HepG2 (cell line): ENCODE results near the gene HEMK1. TPM values are rescaled to one million over a fixed set of nuclear protein-coding genes. Genes with fewer than 3 reads are reported as not detected.
A peak's percentile ranks its signal among the peaks of the same experiment; 100 is the strongest.

Source experiments
- ATF2 ChIP-seq: sonication (generic); formaldehyde crosslinking; IDR thresholded peaks from 2 replicates; pipeline ENCODE4 v1.4.0; 2020; ENCODE audit warnings: missing genetic modification reagents
- BCL6 ChIP-seq: IDR thresholded peaks from 2 replicates; pipeline ENCODE4 v1.6.1; 2016; ENCODE audit warnings: missing genetic modification reagents, missing compliant biosample characterization
- CBX5 ChIP-seq: sonication (generic); formaldehyde crosslinking; IDR thresholded peaks from 2 replicates; pipeline ENCODE4 v1.4.0; 2020; ENCODE audit warnings: missing genetic modification reagents, borderline replicate concordance
- CEBPG ChIP-seq: IDR thresholded peaks from 2 replicates; pipeline ENCODE4 v1.6.1; 2016
- DNMT3B ChIP-seq: conservative IDR thresholded peaks from 2 replicates; pipeline ENCODE4 v1.6.1; 2016; ENCODE audit warnings: missing biosample characterization, control low read depth
- ELF4 ChIP-seq: sonication (generic); formaldehyde crosslinking; IDR thresholded peaks from 2 replicates; pipeline ENCODE4 v1.5.0; 2020; ENCODE audit warnings: missing genetic modification reagents, mild to moderate bottlenecking, moderate library complexity, borderline replicate concordance
- ESRRA ChIP-seq: sonication (generic); formaldehyde crosslinking; IDR thresholded peaks from 2 replicates; pipeline ENCODE4 v1.5.1; 2020; ENCODE audit warnings: mild to moderate bottlenecking, low read depth, missing genetic modification reagents
- HMG20B ChIP-seq: conservative IDR thresholded peaks from 2 replicates; pipeline ENCODE4 v1.6.1; 2016; ENCODE audit warnings: missing genetic modification reagents, missing compliant biosample characterization
- HOXA5 ChIP-seq: sonication (generic); formaldehyde crosslinking; IDR thresholded peaks from 2 replicates; pipeline ENCODE4 v1.4.0; 2020; ENCODE audit warnings: missing genetic modification reagents
- IRX3 ChIP-seq: sonication (generic); formaldehyde crosslinking; IDR thresholded peaks from 2 replicates; pipeline ENCODE4 v1.8.1; 2023; ENCODE audit warnings: mild to moderate bottlenecking, low read depth, missing genetic modification reagents, borderline replicate concordance
- MIER3 ChIP-seq: IDR thresholded peaks from 2 replicates; pipeline ENCODE4 v1.6.1; 2016; ENCODE audit warnings: missing compliant biosample characterization, borderline replicate concordance
- MNT ChIP-seq: fragments of 450-650 bp; IDR thresholded peaks from 2 replicates; pipeline ENCODE4 v1.6.1; 2016
- POGZ ChIP-seq: sonication (generic); formaldehyde crosslinking; IDR thresholded peaks from 2 replicates; pipeline ENCODE4 v1.4.0; 2020; ENCODE audit warnings: mild to moderate bottlenecking, missing genetic modification reagents
- RARA ChIP-seq: IDR thresholded peaks from 2 replicates; pipeline ENCODE4 v1.6.1; 2016; ENCODE audit warnings: missing genetic modification reagents, missing compliant biosample characterization
- SETDB1 ChIP-seq: sonication (generic); formaldehyde crosslinking; IDR thresholded peaks from 2 replicates; pipeline ENCODE4 v1.5.1; 2020; ENCODE audit warnings: missing genetic modification reagents, mild to moderate bottlenecking, borderline replicate concordance
- SIX4 ChIP-seq: sonication (generic); formaldehyde crosslinking; IDR thresholded peaks from 2 replicates; pipeline ENCODE4 v1.4.0; 2020; ENCODE audit warnings: missing genetic modification reagents
- SP2 ChIP-seq: sonication (generic); formaldehyde crosslinking; IDR thresholded peaks from 2 replicates; pipeline ENCODE4 v1.5.1; 2020; ENCODE audit warnings: mild to moderate bottlenecking, missing genetic modification reagents
- SPEN ChIP-seq: sonication (generic); formaldehyde crosslinking; IDR thresholded peaks from 2 replicates; pipeline ENCODE4 v1.5.1; 2020; ENCODE audit warnings: low read depth, mild to moderate bottlenecking, missing genetic modification reagents
- ZBTB21 ChIP-seq: sonication (generic); formaldehyde crosslinking; IDR thresholded peaks from 2 replicates; pipeline ENCODE4 v1.4.0; 2020; ENCODE audit warnings: missing genetic modification reagents
- ZKSCAN8 ChIP-seq: IDR thresholded peaks from 2 replicates; pipeline ENCODE4 v1.6.1; 2016; ENCODE audit warnings: borderline replicate concordance, missing genetic modification reagents, missing compliant biosample characterization
- ZNF205 ChIP-seq: IDR thresholded peaks from 2 replicates; pipeline ENCODE4 v1.6.1; 2018; ENCODE audit warnings: missing biosample characterization, missing genetic modification reagents
- ZNF350 ChIP-seq: sonication (generic); formaldehyde crosslinking; IDR thresholded peaks from 2 replicates; pipeline ENCODE4 v1.4.0; 2020; ENCODE audit warnings: mild to moderate bottlenecking, low read depth, missing genetic modification reagents, borderline replicate concordance
- polyA plus RNA-seq, 8 experiments: library from polyadenylated mRNA; depleted of rRNA in 3 of 8; stranded (reverse) in 7 of 8; unstranded in 1 of 8; fragments of >200 nt; fragmentation: Illumina TruSeq in 4 of 8; extraction: Trizol in 4 of 8; gene quantifications; 2 replicates each; pipeline versions ENCODE4 v1.2.1 to v1.2.3, GENCODE V29; 2011 to 2016; ENCODE audit warnings: low read depth in 4 of 8, missing spikeins in 1 of 8, mixed read lengths in 1 of 8; ENCODE audit not compliant: insufficient read depth in 1 of 8
- total RNA-seq, 5 experiments: library from RNA; depleted of rRNA; stranded (reverse); fragments of >200 nt; fragmentation: Illumina TruSeq; extraction: Trizol; gene quantifications; 2 replicates each; pipeline ENCODE4 v1.2.3, GENCODE V29; 2016; ENCODE audit warnings: low read depth in 1 of 5
- TF ChIP-seq, protein P1 (sequence below): IDR thresholded peaks from 2 replicates; pipeline ENCODE4 v1.6.1; 2016; ENCODE audit warnings: low read depth, missing genetic modification reagents, missing compliant biosample characterization

HEMK1 gene
- total and polyA plus RNA-seq, 2 of the 13 experiments (the other 11 are each of a cell fraction or from before 2014, with no cell fraction given), result 9.8 to 12.6 TPM

- TF ChIP-seq ZNF350 (CRISPR knock-in tag), result peak; percentile 82
- TF ChIP-seq BCL6 (CRISPR knock-in tag), result peak; percentile 100
- TF ChIP-seq SETDB1, result no peak
- no peak for TF ChIP-seq POGZ (CRISPR knock-in tag)
- TF ChIP-seq ZKSCAN8 (CRISPR knock-in tag), result peak; percentile 77; the same call in 1 of the 2 replicates
- TF ChIP-seq DNMT3B (CRISPR knock-in tag), result no peak
- TF ChIP-seq RARA (CRISPR knock-in tag), result peak; percentile 94
- TF ChIP-seq IRX3 (CRISPR knock-in tag), result 0 out of 2 replicates have a peak, but pooled peaks have one; percentile 31
- TF ChIP-seq MNT, result no peak
- TF ChIP-seq ATF2 (CRISPR knock-in tag), result peak; percentile 79
- TF ChIP-seq ZBTB21 (CRISPR knock-in tag), result peak; percentile 15; the same call in 1 of the 2 replicates
- peak; percentile 97 for TF ChIP-seq ESRRA (CRISPR knock-in tag)
- TF ChIP-seq ZNF205 (CRISPR knock-in tag), result peak; percentile 63; the same call in 1 of the 2 replicates
- TF ChIP-seq CBX5, result peak; percentile 74; the same call in 1 of the 2 replicates
- TF ChIP-seq SIX4, result peak; percentile 72
- TF ChIP-seq HOXA5, result peak; percentile 40; the same call in 1 of the 2 replicates
- TF ChIP-seq HMG20B (CRISPR knock-in tag), result peak; percentile 70
- peak; percentile 91 for TF ChIP-seq CEBPG (CRISPR knock-in tag)
- 0 out of 2 replicates have a peak, but pooled peaks have one; percentile 39 for TF ChIP-seq ELF4 (CRISPR knock-in tag)
- TF ChIP-seq MIER3 (CRISPR knock-in tag), result peak; percentile 78; the same call in 1 of the 2 replicates
- 0 out of 2 replicates have a peak, but pooled peaks have one; percentile 19 for TF ChIP-seq SP2 (CRISPR knock-in tag)
- peak; percentile 72 for TF ChIP-seq SPEN (CRISPR knock-in tag)
- TF ChIP-seq, protein P1, sequence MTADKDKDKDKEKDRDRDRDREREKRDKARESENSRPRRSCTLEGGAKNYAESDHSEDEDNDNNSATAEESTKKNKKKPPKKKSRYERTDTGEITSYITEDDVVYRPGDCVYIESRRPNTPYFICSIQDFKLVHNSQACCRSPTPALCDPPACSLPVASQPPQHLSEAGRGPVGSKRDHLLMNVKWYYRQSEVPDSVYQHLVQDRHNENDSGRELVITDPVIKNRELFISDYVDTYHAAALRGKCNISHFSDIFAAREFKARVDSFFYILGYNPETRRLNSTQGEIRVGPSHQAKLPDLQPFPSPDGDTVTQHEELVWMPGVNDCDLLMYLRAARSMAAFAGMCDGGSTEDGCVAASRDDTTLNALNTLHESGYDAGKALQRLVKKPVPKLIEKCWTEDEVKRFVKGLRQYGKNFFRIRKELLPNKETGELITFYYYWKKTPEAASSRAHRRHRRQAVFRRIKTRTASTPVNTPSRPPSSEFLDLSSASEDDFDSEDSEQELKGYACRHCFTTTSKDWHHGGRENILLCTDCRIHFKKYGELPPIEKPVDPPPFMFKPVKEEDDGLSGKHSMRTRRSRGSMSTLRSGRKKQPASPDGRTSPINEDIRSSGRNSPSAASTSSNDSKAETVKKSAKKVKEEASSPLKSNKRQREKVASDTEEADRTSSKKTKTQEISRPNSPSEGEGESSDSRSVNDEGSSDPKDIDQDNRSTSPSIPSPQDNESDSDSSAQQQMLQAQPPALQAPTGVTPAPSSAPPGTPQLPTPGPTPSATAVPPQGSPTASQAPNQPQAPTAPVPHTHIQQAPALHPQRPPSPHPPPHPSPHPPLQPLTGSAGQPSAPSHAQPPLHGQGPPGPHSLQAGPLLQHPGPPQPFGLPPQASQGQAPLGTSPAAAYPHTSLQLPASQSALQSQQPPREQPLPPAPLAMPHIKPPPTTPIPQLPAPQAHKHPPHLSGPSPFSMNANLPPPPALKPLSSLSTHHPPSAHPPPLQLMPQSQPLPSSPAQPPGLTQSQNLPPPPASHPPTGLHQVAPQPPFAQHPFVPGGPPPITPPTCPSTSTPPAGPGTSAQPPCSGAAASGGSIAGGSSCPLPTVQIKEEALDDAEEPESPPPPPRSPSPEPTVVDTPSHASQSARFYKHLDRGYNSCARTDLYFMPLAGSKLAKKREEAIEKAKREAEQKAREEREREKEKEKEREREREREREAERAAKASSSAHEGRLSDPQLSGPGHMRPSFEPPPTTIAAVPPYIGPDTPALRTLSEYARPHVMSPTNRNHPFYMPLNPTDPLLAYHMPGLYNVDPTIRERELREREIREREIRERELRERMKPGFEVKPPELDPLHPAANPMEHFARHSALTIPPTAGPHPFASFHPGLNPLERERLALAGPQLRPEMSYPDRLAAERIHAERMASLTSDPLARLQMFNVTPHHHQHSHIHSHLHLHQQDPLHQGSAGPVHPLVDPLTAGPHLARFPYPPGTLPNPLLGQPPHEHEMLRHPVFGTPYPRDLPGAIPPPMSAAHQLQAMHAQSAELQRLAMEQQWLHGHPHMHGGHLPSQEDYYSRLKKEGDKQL, result peak; percentile 76
Observed at GRCh38 chr3:50600841-50601591, 31.7 kb downstream of the HEMK1 start (continued).
